GM19467 (cell line): ENCODE measurements around the gene ABHD16B.

Experiments used
- ATAC-seq: cut with Tn5 transposase; IDR thresholded peaks from one replicate; pipeline ENCODE4 v1.9.1; 2021; ENCODE audit warnings: mild to moderate bottlenecking, moderate library complexity; ENCODE audit not compliant: unreplicated experiment

ABHD16B gene

DNA sequence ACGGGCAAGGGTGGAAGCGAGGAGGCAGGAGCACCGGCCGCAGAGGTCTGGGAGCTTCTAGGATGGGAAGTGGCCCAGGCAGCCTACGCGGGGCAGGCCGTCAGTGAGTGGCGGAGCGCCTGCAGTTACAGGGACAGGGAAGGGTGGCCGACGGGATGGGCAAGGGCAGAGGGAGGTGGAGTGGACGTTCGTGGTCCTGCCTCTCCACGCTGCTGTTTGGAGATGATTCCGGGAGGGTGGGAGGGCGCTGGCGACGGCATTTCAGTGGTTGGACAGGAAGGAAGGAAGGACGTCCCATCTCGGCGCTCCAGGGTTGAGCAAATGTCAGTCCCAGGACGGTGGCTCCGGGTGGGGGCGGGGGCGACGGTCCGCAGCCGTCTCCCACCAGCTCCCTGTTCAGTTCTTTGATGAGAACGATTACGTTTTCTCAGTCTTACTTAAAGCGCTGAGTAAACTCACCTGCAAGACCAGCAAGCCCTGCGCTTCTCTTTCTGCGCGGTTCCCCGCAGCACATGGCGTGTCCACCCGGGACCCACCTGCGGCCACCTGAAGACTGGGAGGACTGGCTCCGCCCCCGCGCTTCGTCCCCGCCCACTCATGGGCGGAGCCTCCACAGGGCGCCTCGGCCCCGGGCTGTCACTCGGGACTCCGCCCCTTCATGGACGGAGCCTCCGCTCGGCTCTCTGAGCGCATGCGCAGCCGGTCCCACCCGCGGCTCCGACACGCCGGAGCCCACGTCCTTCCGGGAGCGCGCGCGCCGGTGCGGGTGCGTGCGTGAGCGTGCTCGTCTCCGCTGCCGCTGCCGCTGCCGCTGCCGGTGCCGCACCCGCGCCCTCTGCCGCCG lies 33.3 kb downstream of the ABHD16B start, which contains the start of gene DNAJC5:
TSS of gene DNAJC5 (plus strand) at position 769 of the 844 bp plus-strand sequence. CDS start 33,220 bp downstream, outside the sequence.
- peak; percentile 73 for ATAC-seq

DNA sequence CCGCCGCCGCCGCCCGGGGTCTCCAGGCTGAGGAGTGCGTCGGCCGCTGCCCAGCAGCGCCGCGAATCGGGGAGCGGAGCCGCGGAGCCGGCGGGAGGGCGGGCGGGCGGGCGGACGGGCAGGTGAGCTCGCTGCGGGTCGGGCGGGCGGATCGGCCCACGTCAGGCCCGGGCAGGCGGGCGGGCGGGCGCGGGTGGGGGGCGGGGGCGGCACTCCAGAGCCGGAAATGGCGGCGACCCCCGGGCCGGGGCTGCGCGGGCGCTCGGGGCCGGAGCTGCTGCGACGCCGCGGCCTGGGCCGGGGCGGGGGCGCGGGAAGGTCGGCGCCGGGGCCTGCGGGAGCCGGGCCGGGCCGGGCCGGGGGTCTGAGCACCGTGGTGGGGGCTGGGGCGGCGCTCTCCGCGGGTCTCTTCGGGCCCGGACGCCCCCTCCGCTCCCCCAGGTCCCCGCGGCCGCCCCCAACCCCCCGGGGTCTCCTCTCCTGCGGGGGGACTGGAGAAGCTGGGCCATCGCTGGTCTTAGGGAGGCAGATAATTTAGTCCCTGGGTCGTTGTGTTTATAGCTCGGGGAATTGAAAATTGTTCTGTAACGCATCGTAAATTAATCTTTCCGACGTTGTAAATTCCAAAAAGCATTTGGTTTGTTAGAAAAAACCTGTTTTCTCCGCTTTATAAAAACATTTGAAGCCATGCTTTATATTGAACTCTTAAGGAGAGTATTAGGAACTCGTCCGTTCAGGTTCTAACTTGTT lies 34.1 kb downstream of the ABHD16B start:
- ATAC-seq = peak; percentile 12

DNA sequence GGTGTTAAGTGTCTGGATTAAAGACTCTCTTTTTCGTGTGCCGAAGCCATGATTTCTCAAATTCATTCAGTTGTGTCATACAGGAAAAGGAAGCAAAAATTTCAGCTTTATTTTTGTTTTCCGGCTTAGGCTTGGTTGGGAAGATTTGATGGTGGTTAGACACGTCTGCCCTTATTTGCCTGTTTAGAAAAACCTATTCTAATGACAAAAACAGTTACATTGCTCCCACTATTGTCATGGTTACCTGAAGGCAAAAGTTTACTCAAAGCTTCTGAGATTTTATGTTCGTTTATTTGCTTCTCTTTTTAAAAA lies 34.6 kb downstream of the ABHD16B start:
- no peak for ATAC-seq

DNA sequence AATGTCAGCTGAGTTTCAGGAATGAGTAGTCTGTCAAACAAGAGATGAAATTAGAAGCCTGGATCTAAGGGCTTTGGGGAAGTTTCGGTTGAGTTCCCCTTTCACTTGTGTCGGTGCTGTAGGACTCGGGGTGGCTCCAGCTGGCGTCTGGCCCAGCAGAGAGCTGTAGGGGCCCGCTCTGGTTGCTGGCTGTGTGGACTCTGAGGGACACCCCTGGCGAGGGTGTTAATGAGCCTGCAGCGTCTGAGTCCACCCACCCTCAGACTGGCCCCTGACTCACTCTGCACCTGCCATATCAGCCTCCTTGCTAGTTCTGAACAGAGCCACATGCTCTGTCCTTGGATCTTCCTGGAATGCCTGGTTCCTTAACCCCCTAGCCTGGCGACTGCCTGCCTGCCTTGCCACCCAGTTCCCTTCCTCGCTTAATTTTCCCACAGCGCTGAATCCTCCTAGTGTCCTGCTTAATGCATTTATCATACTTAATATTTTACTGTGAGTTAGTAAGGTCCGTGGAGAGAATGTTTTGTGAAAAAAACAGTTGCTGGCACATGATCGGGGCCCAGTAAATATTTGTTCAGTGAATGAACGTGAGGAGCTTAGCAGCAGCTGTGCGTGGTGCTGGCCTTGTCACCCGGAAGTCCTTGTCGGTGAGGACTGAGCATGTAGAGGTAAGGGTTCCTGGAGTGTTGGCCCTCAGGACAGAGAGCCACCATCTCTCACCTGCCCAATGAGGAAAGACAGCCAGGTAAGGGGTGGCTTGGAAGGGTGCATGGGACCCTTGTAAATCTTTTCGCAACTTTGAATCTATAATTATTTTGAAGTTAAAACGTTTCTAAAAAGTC lies 35.2 kb downstream of the ABHD16B start:
- ATAC-seq = no peak

DNA sequence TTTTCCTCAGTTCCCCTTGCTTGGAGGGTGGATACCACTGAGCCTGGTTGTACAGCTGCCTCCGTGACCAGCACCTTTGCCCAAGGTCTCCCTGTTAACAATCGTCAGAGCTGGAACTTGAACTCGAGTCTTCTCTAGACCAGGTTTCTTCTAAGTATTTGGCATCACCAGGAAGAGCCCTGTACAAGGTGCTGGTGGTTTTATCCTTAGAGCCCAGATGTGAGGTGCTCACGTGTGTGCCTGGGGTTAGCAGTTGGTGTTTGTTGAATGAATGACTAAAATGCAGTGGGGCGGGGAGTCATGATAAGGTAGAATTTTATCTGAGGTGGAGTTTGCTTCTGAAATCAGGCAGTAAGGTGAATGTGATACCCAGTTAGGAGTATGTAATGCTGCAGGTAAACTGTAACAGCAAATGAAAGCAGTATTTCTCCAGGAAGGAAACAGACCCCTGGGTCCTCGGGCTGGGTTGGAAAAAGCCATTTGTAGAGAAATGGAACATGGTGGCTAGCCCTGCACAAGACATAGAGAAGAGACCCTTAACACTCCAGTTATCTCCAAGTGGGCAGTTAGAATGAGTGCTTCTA lies 36.8 kb downstream of the ABHD16B start:
- no peak for ATAC-seq

DNA sequence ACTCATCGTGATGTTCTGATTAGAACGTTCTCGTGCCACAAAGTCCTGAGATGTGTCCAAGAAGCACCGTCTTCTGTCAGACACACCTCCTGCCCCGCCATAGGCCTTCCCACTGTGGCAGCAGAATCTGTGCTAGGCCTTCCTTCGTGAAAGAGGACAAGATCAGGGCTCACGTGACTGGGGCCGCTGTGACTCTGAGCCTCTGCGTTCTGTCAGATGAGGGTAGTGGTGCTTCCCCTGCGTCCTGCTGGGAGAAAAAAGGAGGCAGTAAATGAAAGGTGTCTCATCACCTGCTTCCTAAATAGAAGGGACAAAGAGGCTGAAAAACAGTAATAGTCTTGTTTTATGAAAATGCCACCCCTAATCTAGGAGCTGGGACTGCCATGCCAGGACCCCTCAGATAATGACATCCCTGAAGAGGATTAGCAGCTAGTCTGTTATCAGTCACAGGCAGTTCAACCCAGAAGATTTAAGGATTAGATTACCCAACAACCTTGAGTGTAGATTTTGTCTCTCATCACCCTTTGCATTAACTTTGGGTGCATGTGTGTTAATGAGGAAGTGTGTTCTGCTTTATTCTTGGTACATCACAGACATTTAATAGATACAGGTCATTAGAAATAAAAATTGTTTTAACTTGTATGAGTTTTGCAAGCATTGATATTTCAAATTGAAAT lies 37.7 kb downstream of the ABHD16B start:
- ATAC-seq = no peak

DNA sequence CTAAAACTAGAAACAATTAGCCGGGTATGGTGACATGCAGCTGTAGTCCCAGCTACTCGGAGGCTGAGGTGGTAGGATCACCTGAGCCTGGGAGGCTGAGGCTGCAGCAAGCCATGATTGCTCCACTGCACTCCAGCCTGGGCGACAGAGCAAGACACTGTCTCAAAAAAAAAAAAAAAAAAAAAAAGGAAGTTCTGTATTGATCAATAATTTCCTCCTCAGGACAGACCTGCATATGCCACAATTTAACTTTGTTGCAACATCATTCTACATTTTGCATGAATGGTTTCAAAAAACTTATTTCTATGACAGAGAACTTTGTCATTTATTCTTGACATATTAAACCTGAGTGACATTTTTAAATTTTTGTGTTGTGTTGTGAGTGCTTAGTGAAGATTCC lies 39.1 kb downstream of the ABHD16B start:
- ATAC-seq = no peak

DNA sequence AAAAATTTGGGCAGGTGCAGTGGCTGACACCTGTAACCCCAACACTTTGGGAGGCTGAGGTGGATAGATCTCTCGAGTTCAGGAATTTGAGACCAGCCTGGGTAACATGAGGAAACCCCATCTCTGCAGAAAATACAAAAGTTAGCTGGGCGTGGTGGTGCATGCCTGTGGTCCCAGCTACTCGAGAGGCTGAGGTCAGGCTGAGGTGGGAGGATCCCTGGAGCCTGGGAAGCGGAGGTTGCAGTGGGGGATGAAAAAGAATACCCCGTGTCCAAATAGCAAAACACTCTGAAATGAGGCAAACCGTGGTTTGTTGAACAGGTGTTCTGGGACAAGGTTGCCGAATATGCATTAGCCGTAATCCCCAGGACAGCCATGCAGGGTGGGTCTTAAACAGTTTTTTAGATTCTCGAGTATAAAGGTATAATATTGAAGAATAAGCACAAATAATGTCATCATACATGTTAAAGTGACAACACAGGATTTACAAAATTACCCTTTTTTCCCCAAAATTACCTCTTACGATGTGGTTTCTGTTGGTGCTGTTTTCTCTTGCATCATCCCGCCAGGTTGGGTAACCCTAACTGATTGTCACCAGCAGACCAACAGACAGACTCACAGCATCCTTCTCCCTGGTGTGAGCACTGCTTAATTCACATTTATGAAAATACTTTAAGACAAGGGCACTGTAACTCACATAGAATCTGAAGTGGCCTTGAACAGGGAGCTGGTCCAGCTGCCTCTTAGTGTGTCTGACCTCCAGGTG lies 42.7 kb downstream of the ABHD16B start:
- ATAC-seq = no peak

DNA sequence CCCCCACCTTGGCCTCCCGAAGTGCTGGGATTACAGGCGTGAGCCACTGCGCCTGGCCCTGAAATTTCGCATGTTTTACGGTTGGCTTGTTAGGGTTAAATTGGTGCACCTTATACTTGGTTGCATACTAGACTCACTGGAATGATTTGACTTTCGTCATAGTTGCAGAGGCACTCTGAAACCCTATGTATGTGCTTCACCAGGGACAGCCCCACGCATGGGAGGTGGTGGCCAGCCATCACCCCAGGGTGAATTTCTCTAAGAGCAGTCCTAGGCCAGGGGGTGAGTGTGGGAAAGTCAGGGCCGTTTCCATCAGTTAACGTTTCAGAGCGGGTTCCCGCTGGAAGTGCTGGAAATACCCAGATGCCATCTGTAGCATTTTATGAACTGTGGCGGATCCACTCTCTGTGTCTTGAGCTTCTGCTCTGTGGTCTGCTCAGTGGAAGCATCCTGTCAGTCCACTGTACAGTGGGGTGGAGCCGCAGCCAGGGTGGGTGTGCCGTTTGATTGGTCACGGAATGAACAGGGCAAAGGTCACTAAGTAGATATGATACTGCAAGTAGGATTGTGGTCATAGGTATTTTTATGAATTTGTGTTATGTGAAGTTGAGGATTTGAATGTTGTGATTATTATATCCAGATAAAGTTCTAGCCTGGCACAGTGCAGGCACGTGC lies 46.8 kb downstream of the ABHD16B start:
- ATAC-seq = no peak

DNA sequence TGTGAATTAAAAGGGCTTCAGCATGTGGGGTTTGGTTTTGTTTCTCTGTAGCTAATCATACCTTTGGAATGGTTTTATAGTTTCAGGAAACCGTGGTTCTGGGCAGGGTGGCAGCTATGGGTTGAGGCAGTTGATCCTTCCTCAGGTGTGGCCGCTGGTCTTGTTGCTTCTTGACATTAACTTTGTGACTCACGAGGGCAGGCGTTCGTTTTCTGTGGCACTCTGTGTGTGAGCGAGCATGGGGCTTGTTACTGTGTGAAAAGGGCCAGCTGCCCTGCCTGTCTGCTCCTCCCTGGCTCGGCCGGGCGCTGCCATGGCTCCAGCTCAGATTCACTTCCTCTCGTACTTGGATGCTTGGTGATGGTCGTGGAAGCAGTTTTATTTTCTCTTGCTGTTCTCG lies 49.9 kb downstream of the ABHD16B start:
- no peak for ATAC-seq
